Subcutaneous adipose tissue (tissue), 4 donors: ENCODE results near the gene TFEB. TPM values are rescaled to one million over a fixed set of nuclear protein-coding genes. Genes with fewer than 3 reads are reported as not detected.

ENCODE experiments used
- total RNA-seq, 4 donors: library from RNA; depleted of rRNA; stranded (reverse); fragments of >200 nt; gene quantifications; one replicate each; pipeline ENCODE4 v1.1.0, GENCODE V29; 2016
- TF ChIP-seq, protein P1 (sequence below): fragments of 450-650 bp; IDR thresholded peaks from one replicate; pipeline ENCODE4 v1.5.1; 2016; ENCODE audit warnings: low read depth, mild to moderate bottlenecking, control low read depth, antibody characterized with exemption, moderate library complexity

The TFEB gene
- total RNA-seq, 4 donors from 2014 or later = 6.5 to 11.9 (median 10.9) TPM

DNA sequence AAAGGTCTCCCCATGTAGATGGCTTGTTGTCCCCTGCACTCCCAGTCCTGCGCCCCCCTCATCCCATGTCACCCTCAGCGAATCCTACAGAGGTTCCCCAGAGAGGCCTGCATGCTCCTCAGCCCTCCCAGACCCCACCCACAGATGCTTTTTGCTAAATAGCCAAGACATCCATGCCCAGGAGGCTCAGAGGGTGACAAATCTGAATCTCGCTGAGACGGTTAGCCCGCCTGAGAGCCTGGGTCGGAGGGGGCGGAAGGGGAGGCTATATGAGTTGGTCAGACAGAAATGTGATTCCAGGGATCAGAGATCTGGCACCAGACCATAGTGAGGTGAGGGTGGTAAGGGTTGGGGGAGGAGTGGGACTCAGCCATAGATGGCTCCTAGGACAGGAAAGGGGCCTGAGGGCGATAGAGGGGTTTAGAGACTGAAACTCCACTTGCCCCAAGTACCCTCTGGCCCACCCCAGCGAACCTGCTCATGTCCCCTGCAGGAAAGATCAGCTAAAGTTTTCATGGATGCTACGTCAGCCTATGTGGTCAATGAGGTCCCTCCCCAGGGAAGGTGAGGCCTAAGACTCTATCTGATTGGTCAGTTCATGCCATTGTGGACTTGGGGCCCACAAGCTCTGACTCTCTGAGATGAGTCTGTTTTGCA is 33.2 kb downstream of the TFEB start:
- TF ChIP-seq, protein P1, sequence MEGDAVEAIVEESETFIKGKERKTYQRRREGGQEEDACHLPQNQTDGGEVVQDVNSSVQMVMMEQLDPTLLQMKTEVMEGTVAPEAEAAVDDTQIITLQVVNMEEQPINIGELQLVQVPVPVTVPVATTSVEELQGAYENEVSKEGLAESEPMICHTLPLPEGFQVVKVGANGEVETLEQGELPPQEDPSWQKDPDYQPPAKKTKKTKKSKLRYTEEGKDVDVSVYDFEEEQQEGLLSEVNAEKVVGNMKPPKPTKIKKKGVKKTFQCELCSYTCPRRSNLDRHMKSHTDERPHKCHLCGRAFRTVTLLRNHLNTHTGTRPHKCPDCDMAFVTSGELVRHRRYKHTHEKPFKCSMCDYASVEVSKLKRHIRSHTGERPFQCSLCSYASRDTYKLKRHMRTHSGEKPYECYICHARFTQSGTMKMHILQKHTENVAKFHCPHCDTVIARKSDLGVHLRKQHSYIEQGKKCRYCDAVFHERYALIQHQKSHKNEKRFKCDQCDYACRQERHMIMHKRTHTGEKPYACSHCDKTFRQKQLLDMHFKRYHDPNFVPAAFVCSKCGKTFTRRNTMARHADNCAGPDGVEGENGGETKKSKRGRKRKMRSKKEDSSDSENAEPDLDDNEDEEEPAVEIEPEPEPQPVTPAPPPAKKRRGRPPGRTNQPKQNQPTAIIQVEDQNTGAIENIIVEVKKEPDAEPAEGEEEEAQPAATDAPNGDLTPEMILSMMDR = no peak

DNA sequence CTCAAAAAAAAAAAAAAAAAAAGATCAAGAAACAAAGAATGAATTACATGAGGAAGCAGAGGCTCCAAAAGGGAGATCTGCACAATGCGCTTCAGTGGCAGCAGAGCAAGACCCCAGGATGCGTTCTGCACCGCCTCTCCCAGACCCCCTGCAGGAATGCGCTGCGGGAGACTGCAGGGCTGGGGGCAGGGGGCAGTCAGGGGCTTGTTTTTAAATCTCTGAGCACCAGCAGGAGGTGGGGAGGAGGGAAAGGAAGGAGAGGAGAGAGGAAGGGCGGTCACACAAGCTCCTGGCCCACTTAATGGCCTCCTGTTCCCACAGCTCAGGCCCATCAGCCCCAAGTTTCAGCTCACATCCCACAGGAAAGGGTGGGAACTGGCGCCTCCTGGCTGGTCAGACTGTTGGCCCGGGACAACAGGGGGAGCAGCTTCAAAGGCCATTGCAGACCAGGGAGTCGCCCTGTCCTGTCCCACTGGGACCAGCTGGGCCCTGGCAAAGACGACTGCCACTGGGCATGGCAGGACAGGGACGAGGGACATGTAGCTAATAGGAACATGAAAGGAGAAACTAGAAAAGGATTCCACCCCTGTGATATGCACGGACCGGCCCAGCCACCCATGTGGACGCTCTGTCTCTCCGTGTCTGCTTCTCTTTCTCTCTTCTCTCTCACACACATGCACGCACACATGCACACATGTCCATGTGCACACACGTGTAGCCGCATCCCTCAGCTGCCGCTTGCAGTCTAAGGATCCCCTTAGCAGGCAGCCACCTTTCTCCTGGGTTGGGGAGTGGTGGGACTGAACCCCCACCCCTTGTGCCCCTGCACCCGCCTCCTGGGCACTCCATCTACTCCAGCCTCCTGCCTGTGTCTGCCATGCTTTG is 34.7 kb downstream of the TFEB start:
- TF ChIP-seq, protein P1 = no peak

DNA sequence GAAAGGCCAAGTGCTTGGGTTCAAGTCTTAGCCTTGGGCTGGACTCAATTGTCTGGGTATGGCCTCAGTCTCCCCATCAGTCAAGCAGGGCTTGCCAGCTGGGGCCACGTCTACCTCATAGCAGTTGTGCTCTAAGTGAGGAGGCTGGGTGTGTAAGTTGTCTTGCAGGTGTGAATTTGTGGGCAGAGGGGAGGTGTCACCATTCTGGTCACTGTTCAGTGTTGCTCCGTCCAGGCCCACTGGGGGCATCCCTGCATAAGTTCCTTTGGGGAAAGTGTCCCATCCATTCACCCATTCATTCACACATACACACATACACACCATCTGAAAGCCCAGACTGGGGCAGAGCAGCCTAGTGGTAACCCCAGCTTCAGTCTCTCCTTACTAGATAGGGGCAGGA is 36.3 kb downstream of the TFEB start:
- TF ChIP-seq, protein P1 = no peak

DNA sequence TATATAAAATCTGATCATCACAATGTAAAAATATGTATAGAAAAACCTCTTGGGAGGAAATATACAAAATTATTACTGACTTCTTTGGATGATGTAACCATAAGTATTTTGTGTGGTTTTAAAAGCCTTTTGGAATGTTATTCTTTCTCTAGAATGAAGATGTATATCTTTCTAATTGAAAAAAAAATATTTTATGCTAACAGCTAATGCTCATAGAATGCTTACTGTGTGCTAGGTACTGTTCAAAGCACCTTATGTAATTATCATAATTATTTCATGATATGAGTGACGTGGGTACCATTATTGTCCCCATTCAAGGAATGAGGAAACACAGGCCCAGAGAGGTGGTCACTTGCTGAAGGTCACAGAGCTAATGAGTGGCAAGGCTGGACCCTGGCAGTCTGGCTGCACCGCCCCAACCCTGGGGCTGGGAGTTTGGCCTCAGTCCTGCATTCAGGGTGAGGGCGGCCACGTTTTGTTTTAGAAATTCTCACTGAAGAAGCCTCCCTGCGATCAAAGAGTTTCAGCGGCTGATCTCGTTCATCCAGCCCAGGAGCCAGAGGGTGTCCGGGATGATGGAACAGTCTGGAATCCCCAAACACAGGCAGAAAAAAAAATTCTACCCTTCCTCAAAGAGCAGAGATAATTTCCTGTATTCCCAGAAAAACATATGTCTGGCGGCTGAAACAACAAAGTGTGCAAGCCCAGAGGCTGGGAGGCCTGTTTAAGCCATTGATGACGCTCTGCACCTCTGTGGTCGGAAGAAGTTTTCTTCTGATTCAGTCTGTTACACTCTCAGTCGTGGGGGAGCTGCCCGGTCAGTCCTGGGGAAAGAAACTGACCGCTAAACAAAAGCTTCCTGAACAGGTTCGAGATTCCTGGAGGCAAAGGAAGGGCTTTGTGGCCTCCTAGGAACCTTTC is 37.3 kb downstream of the TFEB start:
- TF ChIP-seq, protein P1 = no peak

DNA sequence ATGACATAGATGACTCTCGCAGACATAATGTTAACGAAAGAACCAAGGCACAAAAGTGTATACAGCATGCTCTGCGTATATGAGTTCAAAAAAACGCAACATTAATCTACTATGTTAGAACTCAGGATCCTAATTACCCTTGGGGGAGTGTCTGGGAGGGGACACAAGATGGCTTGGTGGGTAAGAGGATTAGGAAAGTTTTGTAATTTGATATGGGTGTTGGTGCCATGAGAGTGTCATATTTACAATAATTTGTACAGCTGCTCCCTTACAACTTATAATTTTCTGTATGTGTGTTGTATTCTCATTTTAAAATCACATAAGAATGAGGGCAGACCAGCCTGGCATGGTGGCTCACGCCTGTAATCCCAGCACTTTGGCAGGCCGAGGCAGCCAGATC is 38.6 kb downstream of the TFEB start:
- TF ChIP-seq, protein P1 = no peak

DNA sequence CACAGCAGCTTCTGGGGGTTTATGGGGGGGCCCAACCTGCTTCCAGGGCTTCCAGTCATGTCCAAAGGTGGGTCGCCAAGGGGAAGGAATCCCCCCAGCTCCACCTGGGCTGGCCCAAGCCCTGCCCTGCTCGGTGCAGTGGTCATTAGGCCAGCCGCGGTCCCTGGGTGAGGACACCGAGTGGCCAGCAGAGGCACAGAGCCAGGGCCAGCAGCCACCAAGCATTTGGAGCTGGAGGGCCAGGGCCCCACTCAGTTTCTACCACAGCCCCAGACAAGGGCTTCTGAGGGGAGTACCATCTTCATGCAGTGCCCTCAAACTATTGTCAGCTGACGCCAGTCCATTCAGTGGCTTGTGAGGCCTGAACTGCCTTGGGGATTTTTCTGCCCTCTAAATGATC is 39.6 kb downstream of the TFEB start:
- TF ChIP-seq, protein P1 = no peak
